Ascending aorta (tissue), 2 donors: ENCODE measurements around the gene LRP5. TPM values are rescaled to one million over a fixed set of nuclear protein-coding genes. Genes with fewer than 3 reads are reported as not detected.
A peak's percentile ranks its signal among the peaks of the same experiment; 100 is the strongest.

ENCODE experiments used
- DNase-seq, 2 donors: peaks; one replicate each; pipeline ENCODE4 v3.0.0-alpha.2; 2019; ENCODE audit warnings: low spot score in 2 of 2
- H3K27ac ChIP-seq, 2 donors: fragments of 200-600 bp; sonication (generic); one replicate each; pipeline ENCODE4 v1.5.1; 2016 to 2017; ENCODE audit warnings: mild to moderate bottlenecking in 1 of 2
- H3K27me3 ChIP-seq: fragments of 200-600 bp; sonication (generic); one replicate; pipeline ENCODE4 v1.5.1; 2017
- H3K36me3 ChIP-seq, 2 donors: fragments of 200-600 bp; sonication (generic); one replicate each; pipeline ENCODE4 v1.5.1; 2016
- H3K4me1 ChIP-seq, 2 donors: fragments of 200-600 bp; sonication (generic); one replicate each; pipeline ENCODE4 v1.5.1; 2016 to 2017; ENCODE audit warnings: mild to moderate bottlenecking in 1 of 2
- H3K4me3 ChIP-seq, 2 donors: fragments of 200-600 bp; sonication (generic); one replicate each; pipeline ENCODE4 v1.5.1; 2016 to 2017; ENCODE audit warnings: mild to moderate bottlenecking in 1 of 2
- H3K9me3 ChIP-seq, 2 donors: fragments of 200-600 bp; sonication (generic); one replicate each; pipeline ENCODE4 v1.5.1; 2016
- CTCF ChIP-seq, 3 experiments: fragments of 200-600 bp in 2 of 3; fragments of 450-650 bp in 1 of 3; sonication (generic) in 2 of 3; IDR thresholded peaks; one replicate each; pipeline ENCODE4 v1.5.1; 2016 to 2019; ENCODE audit warnings: antibody characterized with exemption in 3 of 3, mild to moderate bottlenecking in 1 of 3, moderate library complexity in 1 of 3
- intact Hi-C: fragments of 100-400 bp; cut with DNase I; formaldehyde crosslinking; loops from one replicate; pipeline ENCODE4 v1.15.1; 2023
- total RNA-seq: library from RNA; depleted of rRNA; stranded (reverse); fragments of >200 nt; gene quantifications from one replicate; pipeline ENCODE4 v1.1.0, GENCODE V29; 2016

The LRP5 gene
- total RNA-seq, 1 donor from 2014 or later: 130 TPM

GRCh38 chr11:68306636-68307035, 5.8 kb upstream of the LRP5 start:
- Histone ChIP-seq H3K4me3 (no peak overlapping the region), H3K36me3 (no peaks in the 10 kb centered on the region), H3K9me3 (no peaks in the 10 kb centered on the region), H3K27me3 (no peaks in the 10 kb centered on the region), H3K4me1 (no peaks in the 10 kb centered on the region), H3K27ac (no peak overlapping the region)
- no peak for DNase-seq
- intact Hi-C loops: no loop called here
- TF ChIP-seq CTCF (IDR thresholded peaks at IDR 0.05): no peak

GRCh38 chr11:68308068-68308467, 4.3 kb upstream of the LRP5 start:
- Histone ChIP-seq H3K27ac (peak overlapping the region; percentile 21 to 53), H3K36me3 (no peaks in the 10 kb centered on the region), H3K4me3 (no peak overlapping the region), H3K4me1 (peaks cover 0 to 2% of the 10 kb centered on the region in 2 donors), H3K27me3 (no peaks in the 10 kb centered on the region), H3K9me3 (no peaks in the 10 kb centered on the region)
- no peak for TF ChIP-seq CTCF (IDR thresholded peaks at IDR 0.05)
- intact Hi-C loops: no loop called here
- no peak for DNase-seq

- Histone ChIP-seq H3K9me3 (no peaks in the 10 kb centered on the region), H3K4me1 (peaks cover 8 to 11% of the 10 kb centered on the region in 2 donors), H3K4me3 (no peak overlapping the region), H3K27ac (peak overlapping the region in 1 of 2 donors; percentile 18), H3K36me3 (no peaks in the 10 kb centered on the region), H3K27me3 (no peaks in the 10 kb centered on the region)
- no peak for TF ChIP-seq CTCF (IDR thresholded peaks at IDR 0.05)
- intact Hi-C loops: loop anchor here (5.0 kb wide), 1 partner anchor 97 kb away; the partner anchor contains the start of gene KMT5B
- DNase-seq: no peak
These were observed 2.7 kb upstream of the LRP5 start for GRCh38 chr11:68309621-68310185.

DNA sequence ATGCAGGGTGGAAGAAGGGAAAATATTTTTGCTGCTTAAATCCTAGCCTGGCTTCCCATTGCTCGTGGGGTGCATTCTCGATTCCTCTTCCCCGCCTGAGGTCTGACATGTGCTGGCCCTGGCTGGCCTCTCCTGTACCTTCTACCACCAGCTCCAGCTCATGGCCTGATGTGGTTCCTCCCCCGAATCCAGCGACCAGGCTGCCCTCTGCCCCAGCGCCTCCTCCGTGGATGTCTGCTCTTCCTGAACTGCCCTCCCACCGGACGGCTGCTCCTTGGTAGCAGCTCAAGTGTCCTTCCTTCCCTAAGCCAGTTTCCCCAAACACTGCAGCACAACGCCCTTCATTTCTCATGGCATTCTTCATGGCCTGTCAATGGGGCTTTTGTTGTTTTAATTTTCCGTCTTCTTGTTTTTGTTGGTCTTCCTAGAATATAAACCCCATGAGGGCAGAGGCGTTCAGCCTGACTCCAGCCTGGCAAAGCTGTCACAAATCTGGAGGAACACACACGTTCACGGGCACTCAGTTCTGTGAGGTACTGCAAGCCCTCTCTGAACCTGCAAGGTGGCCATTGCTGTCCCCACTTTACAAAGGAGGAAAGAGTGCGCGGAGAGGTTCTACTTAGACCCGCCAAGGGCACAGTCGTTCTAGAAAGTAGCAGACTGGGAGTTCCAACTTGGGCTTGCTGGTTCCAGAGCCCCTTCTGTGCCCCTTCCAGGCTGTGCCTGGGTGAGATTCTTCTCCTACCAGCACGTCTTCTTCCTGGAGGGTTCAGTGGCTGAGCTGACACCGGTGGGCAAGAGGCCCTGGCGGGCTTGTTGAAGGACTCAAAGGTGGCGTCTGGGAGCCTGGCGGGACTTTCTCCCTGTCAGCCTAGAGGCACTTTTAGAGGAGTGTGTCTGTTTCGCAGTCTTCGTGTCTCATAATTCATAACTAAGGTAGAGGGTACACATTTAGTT, 953 bp upstream of the LRP5 start:
- no peak for TF ChIP-seq CTCF (IDR thresholded peaks at IDR 0.05)
- peaks cover 16 to 24% of the 10 kb centered on the region in 2 donors for H3K4me1 ChIP-seq
- no peak for DNase-seq
- H3K36me3 ChIP-seq: no peaks in the 10 kb centered on the region
- H3K27me3 ChIP-seq: no peaks in the 10 kb centered on the region
- intact Hi-C loops: loop anchor here (1.0 to 5.0 kb wide), 3 partner anchors 39 to 99 kb away; partner anchors contain the start of gene KMT5B
- no peaks in the 10 kb centered on the region for H3K9me3 ChIP-seq
- peak overlapping the region; percentile 86 to 97 for H3K4me3 ChIP-seq
- H3K27ac ChIP-seq: peak overlapping the region; percentile 82 to 84

DNA sequence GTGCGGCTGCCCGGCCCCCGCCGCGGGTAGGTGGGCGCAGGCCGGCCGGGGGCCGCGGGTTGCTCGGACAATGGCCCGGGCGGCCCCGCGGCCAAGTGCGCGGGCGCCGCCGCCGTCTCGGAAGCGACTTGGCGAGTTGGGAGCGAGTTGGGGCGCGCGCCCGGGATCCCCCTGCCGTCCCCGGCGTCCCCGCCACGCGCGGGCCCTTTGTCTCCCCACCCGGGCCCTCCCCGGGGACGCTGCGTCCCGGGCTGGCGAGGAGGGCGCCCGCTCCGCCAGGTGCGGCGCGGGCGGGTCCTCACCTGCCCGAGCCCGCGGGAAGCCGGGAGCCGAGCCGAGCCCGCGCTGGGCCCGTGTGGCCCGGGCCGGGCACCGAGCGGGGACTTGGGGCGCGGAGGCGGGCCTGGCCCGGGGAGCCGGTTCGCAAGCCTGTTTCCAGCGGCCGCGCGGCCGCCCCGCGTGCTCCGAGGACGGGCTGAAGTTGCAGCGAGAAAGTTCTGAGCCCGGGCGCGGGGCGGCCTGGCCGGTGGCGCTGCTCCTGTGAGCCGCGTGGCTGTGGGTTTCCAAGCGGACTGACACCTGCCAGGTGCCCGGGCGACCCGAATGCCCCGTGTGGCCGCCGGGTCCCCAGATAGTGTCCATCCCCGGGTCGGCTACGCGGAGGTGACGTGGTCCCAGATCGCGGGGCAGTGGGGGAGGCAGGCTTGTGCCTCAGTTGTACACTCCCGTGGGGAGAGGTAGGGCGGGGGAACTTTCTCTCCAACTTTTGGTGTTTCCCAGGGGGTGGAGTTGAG, 586 bp downstream of the LRP5 start:
- no peak for TF ChIP-seq CTCF (IDR thresholded peaks at IDR 0.05)
- H3K4me1 ChIP-seq: peaks cover 21 to 33% of the 10 kb centered on the region in 2 donors
- H3K9me3 ChIP-seq: no peaks in the 10 kb centered on the region
- H3K4me3 ChIP-seq: peak overlapping the region; percentile 86 to 97
- intact Hi-C loops: loop anchor here (1.0 to 5.0 kb wide), 3 partner anchors 40 to 101 kb away; partner anchors contain the start of gene KMT5B
- DNase-seq: no peak
- no peaks in the 10 kb centered on the region for H3K27me3 ChIP-seq
- no peaks in the 10 kb centered on the region for H3K36me3 ChIP-seq
- H3K27ac ChIP-seq: peak overlapping the region; percentile 81 to 82
